GM21723 (cell line): ENCODE results near the gene HNRNPL.
"Not testable (repeated sequence)": the region's sequence is repeated elsewhere in the genome, so short reads cannot be mapped to it uniquely, and the experiment has no call there.

Experiments
- ATAC-seq: cut with Tn5 transposase; IDR thresholded peaks from one replicate; pipeline ENCODE4 v1.9.1; 2021; ENCODE audit warnings: mild to moderate bottlenecking, moderate library complexity; ENCODE audit not compliant: unreplicated experiment

The HNRNPL gene

DNA sequence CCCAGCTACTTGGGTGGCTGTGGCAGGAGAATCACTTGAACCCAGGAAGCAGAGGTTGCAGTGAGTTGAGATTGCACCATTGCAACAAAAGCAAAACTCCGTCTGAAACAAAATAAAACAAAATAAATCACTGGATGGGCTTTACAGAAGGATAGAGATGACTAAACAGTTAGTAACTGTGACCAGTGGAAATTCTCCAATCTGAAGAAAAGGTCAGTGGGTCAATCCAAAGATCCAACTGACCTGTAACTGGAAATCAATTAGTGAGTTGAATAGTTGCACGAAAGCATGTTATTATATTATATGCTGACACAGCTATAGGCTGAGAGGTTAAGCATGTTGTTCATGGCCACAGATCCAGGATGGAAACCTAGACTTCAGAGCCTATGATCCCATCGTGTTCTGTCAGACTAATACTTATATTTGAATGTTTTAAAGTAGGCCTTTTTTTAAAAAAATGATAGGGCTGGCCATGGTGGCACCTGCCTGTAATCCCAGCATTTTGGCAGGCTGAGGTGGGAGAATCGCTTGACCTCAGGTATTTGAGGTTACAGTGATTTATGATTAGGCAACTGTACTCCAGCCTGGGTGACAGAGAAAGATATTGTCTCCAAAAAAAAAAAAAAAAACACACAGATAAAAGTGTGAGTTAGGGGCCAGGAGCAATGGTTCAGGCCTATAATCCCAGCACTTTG, 19.6 kb downstream of the HNRNPL start:
- ATAC-seq = no peak

DNA sequence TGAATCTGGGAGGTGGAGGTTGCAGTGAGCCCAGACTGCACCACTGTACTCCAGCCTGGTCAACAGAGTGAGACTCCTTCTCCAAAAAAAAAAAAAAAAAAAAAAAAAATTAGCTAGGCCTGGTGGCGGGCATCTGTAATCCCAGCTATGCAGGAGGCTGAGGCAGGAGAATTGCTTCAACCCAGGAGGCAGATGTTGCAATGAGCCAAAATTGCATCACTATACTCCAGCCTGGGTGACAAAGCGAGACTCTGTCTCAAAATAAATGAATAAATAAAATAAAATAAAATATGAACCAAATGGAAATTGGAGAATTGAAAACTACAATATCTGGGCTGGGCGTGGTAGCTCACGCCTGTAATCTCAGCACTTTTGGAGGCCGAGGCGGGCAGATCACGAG, 20.6 kb downstream of the HNRNPL start:
- ATAC-seq = not testable (repeated sequence)

DNA sequence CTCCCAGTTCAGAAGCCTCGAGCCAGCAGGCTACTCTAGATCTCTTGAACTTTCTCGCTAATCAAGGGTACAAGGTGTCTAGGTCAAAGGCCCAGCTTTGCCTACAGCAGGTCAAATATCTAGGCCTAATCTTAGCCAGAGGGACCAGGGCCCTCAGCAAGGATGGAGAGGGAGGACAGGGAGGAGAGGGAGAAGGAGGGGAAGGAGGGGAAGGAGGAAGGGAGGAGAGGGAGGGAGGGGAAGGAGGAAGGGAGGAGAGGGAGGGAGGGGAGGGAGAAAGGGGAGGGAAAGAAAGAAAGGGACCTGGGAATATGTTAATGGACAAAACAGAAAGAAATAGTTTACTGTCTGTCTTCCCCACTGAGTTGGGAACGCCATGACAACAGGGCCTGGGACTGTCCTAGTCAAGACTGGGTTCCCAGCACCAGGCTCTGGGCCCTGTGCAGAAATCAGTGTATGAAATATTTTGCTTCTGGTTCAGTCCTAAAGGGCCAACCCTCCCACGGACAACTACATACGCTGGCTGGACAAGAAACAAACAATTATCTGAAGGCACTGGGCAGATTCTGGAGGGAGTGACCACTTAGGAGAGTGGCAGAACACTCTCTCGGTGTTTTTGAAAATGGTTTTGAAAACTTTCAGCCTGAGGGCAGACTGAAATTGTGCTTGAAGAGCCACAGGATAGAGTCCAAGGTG, 22.8 kb downstream of the HNRNPL start:
- no peak for ATAC-seq

DNA sequence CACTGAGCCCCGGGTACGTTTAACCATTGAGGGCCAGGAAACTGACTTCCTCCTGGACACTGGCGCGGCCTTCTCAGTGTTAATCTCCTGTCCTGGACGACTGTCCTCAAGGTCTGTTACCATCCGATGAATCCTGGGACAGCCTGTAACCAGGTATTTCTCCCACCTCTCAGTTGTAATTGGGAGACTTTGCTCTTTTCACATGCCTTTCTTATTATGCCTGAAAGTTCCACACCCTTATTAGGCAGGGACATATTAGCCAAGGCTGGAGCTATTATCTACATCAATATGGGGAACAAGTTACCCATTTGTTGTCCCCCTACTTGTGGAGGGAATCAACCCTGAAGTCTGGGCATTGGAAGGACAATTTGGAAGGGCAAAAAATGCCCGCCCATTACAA, 23.9 kb downstream of the HNRNPL start:
- not testable (repeated sequence) for ATAC-seq

DNA sequence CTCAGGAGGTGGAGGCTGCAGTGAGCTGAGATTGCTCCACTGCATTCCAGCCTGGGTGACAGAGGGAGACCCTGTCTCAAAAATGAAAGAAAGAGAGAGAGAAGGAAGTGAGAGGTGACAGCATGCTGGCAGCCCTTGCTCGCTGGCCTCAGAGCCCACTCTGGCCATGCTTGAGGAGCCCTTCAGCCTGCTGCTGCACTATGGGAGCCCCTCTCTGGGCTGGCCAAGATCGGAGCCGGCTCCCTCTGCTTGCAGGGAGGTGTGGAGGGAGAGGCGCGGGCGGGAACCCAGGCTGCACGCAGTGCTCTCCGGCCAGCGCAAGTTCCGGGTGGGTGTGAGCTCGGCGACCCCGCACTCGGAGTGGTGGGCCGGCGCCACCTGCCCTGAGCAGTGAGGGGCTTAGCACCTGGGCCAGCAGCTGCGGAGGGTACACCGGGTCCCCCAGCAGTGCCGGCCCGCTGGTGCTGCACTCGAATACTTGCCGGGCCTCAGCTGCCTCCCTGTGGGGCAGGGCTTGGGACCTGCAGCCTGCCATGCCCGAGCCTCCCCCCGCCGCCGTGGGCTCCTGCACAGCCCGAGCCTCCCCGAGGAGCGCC, 28.5 kb downstream of the HNRNPL start:
- ATAC-seq = not testable (repeated sequence)

DNA sequence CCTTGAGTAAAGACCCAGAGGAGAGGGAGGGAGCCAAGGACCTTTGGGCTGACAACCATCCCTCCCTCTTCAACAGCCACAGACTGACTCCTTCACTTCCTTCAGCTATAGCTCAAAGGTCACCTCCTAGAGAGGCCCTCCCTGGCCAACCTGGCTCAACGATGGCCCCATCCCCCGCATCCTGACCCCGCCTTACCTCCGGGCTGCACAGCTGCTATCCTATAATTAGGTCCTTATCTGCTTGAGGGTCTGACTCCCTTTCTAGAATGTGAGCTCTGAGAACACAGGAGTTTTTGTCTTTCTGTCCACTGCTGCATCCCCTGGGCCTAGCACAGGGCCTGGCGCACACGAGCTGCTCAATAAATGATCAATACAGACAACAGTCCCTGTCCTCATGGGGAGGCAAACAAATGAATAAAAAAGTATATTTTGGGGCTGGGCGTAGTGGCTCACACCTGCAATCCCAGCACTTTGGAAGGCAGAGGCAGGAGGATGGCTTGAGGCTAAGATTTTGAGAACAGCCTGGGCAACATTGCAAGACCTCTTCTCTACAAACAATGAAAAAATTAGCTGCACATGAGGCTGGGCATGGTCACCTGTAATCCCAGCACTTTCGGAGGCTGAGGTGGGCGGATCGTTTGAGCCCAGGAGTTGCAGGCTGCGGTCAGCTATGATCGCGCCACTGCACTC, 30.4 kb downstream of the HNRNPL start:
- ATAC-seq = no peak

DNA sequence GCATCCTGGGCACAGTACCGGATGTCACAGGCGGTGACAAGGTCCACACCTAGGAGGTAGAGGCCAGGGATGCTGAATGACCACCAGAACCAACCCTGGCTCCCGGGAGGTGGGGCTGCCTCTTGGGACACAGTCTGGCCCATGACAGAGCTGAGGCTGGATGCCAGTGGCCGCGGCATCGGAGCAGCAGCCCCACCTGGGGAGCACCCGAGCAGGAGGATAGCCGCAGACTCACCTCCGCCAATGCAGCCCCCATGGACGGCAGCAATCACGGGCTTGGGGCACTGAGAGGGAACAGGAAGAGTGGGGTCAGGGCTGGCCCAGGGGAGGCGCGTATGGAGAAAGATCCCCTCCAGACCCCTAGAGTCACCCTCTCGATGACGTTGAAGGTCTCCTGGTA, 32.7 kb downstream of the HNRNPL start:
- ATAC-seq = no peak

DNA sequence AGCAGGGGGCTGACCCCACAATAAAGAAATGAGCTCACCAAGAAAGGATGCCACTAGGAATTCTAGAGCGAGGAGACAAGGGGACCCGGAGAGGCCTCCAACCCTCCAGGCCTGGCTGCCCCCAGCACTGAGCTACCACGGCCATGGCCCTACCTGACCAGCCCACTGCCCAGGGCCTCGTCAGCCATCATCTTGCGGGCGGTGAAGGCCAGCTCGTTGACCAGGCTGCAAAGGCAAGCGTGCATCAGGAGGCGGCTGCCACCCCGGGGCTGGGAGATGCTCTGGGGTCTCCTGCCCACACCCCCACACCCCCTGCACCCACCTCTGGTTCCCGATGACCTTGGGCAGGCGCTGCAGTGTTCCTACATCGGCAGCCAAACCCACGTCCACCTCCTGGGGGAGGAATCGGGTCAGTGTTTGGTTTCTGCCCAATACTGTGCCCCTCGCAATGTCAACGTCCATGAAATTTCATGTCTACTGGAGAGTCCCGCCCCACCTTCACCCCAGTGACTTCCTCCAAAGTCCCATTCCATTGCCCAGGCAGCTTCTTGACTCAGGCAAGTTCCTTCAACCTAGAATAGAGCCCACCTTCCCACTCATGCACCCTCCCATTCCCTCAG, 33.5 kb downstream of the HNRNPL start:
- ATAC-seq = no peak

DNA sequence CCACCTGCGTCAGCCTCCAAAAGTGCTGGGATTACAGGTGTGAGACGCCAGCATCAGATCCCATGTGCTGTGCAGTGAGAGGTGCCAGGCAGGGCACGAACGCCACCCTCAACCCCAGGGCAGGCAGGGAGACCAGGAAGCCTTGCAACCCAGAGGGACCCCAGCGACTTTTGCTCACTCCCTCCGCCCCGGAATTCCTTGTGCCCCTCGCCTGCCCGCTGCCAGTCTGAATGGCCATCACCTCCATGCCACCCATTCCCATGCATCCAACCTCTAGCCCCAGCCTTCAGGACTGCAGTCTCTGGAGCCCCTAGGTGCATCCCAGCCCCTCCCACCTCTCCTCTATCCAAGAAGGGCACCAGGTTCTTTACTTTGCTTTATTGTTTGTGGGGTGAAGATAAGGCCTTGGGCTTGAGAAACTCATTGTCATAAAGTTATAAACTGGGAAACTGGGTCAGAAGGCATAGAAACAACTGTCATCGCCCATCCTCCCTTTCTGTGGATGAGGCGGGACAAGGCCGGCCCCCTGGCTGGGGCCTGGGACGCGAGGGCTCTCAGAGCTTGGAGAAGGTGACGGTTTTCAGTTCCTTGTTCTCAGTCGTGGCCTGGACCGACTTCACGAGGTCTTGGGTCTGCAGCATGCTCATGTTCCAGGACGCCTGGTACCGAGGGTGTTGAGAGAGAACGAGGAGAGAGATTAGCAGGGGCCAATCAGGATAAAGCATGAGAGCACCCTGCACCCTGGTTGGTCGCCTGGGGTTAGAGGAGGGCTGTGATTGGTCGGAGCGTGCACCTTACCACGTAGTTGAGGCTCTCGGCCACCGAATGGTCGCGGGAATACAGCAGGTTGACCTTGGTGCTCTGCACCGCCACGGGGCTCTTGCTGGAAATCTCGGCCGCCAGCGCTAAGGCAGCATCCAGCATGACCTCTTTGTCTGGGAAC, 34.5 kb downstream of the HNRNPL start:
- ATAC-seq = no peak

DNA sequence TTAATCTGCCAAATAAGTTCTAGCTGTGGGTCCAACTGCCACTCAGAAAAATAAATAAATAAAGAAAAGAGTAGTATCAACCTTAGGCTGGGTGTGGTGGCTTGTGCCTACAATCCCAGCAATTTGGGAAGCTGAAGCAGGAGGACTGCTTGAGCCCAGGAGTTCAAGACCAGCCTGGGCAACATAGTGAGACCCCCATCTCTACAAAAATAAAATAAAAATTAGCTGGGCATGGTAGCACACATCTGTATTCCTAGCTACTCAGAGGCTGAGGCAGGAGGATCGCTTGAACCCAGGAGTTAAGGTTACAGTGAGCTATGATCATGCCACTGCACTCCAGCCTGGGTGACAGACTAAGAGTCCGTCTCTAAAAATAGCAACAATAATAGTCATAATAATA, 35.9 kb downstream of the HNRNPL start:
- not testable (repeated sequence) for ATAC-seq

DNA sequence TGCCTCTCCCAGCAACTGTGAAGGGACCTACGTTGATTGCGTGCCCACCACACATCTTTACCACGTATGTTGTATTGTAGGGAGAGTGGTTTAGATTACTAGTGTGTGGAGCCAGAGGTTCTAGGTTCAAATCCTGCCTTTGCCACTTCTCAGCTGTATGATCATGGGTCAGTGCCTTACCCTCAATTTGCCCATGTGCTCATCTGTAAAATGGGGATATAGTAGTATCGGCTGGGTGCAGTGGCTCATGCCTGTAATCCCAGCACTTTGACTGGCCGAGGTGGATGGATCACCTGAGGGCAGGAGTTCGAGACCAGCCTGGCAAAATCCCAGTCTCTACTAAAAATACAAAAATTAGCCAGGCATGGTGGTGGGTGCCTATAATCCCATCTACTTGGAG, 36.5 kb downstream of the HNRNPL start:
- no peak for ATAC-seq

DNA sequence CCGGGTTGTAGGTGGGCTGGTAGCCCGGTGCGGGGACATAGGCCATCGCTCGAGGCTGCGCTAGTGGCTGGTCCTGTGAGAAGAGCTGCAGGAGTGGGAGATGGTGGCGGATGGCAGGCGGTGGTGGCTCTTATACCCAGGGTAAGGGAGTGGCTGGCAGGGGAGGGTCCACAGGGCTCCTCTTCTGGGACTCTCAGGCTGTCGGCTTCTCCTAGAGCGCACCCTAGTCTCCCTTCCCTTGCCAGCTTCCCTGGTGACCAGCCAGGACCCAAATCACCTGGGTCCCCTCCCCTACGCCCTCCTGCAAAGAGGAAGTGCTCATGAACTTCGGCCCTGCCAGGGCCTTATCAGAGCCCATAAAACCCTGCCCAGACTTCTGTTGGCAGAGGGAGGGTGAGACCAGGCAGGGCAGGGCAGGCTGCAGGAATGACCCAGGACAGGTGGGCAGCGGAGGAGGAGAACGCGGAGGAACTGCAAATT, 36.9 kb downstream of the HNRNPL start, which contains the start of gene LGALS4:
LGALS4 (minus strand) TSS at position 105 of the 480 bp plus-strand sequence; CDS start at position 46, 59 bp downstream.
- no peak for ATAC-seq

DNA sequence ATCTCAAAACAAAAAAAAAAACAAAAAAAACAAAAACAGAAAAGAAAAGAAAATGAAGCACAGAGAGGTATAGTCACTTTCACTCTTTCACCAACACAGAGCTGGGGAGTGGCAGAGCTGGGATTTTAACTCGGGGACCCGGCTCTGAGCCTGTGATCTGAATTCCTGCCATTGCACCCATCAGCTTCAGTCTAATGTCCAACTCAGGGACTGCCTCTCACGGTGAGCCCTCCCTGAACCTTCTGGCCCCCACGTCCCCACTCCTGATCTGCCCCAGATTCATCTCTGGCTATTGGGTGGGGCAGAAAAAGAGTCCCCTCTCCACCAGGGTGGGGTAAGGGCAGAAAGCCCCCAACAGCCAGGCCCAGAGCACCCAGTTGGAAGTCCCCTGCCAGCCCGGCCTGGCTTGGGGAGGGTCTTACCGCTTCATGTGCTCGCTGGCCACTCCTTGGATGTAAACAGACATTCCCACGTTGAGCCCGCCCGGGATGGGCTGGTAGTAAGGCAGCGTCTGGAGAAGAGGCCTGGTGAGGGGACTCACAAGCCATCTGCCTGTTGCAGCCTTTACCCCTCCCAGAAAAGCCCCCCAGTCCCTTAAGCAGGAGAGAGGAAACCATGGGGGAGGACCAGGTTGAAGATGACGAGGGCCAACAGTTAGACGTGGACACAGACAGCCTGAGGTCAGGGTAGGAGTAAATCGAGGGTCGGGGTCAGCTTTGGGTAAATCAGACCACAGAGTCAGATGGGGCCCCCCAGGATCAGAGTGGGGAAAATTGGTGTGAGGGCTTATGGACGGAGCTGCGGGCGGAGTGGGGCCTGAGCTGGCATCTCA, 37.6 kb downstream of the HNRNPL start:
- no peak for ATAC-seq

DNA sequence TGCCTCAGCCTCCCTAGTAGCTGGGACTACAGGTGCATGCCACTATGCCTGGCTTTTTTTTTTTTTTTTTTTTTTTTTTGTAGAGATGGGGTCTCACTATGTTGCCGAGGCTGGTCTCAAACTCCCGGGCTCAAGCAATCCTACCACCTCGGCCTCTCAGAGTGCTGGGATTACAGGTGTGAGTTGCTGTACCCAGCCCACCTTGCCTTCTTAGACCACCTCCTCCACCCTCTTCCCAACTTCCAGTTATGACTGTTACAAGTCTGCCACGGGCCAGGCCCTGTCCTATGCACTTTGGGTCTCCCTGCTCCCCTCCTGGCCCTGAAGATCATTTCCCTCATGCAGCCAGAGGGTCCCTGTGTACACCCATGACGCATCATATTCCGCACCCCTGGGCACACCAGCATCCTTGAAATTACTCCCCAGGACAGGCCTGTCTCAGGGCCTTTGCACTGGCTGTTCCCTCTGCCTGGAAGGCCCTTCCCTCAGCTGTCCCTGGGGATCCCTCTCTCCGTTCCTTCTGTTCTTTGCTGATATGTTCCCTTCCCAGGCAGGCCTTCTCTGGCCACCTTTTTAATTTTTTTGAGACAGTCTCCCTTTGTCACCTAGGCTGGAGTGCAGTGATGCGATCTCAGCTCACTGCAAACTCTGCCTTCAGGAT, 40.1 kb downstream of the HNRNPL start:
- no peak for ATAC-seq

DNA sequence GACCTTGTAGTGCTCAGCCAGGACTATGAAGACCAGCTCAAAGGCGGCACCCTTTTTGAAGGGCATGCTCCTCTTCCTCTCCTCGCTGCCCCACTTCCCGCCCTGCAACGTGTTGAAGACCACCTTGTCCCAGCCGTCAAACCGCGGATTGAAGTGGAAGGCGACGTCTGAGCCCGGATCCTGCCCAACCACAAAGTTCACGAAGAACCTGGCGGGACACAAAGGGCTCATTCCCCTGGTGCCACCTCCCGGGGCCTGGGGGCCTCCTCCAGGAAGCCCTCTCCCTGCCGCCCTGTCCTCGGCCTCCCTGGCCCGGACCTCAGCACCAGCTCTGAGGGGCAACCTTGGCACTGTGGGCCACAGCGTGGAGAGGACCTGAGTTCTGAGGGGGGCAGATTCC, 41.0 kb downstream of the HNRNPL start:
- no peak for ATAC-seq

DNA sequence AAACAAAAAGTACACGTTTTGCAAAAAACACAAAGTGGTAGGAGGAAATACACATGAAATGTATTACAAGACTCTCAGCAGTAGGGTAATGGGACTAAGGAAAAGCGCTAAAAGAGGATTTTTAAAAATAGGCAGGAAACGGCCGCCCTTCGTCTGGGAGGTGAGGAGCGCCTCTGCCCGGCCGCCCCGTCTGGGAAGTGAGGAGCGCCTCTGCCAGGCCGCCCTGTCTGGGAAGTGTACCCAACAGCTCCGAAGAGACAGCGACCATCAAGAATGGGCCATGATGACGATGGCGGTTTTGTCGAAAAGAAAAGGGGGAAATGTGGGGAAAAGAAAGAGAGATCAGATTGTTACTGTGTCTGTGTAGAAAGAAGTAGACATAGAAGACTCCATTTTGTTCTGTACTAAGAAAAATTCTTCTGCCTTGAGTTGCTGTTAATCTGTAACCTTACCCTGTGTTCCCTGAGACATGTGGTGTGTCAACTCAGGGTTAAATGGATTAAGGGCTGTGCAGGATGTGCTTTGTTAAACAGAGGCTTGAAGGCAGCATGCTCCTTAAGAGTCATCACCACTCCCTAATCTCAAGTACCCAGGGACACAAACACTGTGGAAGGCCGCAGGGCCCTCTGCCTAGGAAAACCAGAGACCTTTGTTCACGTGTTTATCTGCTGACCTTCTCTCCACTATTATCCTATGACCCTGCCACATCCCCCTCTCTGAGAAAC, 42.2 kb downstream of the HNRNPL start:
- ATAC-seq = not testable (repeated sequence)

DNA sequence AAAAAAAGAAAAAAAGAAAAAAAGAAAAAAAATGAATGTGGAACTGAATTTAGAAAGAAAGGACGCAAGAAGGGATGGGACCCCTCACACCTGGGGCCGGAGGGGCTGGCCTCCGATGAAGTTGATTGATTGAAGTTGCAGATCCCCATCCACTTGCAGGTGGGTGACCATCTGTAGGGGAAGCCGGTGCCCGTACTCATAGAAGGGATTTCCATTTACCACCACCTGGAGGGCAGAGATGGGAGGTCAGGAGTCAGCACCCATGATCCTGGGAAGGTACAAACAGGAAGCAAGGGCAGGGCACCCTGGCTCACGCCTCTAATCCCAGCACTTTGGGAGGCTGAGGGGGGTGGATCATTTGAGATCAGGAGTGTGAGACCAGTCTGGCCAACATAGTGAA, 43.4 kb downstream of the HNRNPL start:
- no peak for ATAC-seq

DNA sequence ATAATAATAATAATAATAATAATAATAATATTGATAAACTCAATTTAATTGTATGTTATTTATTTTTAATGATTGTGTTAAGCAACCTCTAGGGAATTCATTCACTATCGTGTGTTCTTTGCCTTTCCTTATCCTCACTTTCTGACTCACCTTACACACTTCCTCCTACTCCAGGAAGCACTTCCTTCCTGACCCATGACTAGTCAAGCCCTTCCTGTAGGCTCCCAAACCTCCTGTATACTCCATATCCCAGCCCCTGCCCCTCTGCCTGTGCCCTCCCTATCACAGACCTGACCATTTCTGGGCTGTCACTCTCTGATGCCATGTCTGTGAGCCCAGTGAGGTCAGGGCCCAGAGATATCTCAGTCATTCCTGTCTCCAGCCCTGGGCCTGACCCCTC, 44.6 kb downstream of the HNRNPL start:
- no peak for ATAC-seq
